NCI-H1694 treated with DMSO at 0.1 percent for 48 hours (cell line): ENCODE results near the gene SLC12A6.
"Not testable (repeated sequence)": the region's sequence is repeated elsewhere in the genome, so short reads cannot be mapped to it uniquely, and the experiment has no call there.

Experiments
- DNase-seq: peaks from one replicate; lab custom pipeline; 2025; lab: John Stamatoyannopoulos, UW

Gene SLC12A6

GRCh38 chr15:34193272-34193671 lies 144.3 kb downstream of the SLC12A6 start:
- DNase-seq, result not testable (repeated sequence)

- DNase-seq, result no peak
These were observed 148.9 kb downstream of the SLC12A6 start for GRCh38 chr15:34188711-34189110.

GRCh38 chr15:34185666-34186065 lies 151.9 kb downstream of the SLC12A6 start:
- no peak for DNase-seq

- DNase-seq, result no peak
These were observed 154.6 kb downstream of the SLC12A6 start for GRCh38 chr15:34182942-34183341.
